Measurements from ENCODE around the gene PAK4.

GRCh38 chr19:39208175-39208795, 82.7 kb downstream of the PAK4 start:
- TF ChIP-seq POLR2A (IDR thresholded peaks at IDR 0.05) (no peak), CTCF (IDR thresholded peaks at IDR 0.05) (no peak)
